ENCODE measurements around the gene ERICH3.

DNA sequence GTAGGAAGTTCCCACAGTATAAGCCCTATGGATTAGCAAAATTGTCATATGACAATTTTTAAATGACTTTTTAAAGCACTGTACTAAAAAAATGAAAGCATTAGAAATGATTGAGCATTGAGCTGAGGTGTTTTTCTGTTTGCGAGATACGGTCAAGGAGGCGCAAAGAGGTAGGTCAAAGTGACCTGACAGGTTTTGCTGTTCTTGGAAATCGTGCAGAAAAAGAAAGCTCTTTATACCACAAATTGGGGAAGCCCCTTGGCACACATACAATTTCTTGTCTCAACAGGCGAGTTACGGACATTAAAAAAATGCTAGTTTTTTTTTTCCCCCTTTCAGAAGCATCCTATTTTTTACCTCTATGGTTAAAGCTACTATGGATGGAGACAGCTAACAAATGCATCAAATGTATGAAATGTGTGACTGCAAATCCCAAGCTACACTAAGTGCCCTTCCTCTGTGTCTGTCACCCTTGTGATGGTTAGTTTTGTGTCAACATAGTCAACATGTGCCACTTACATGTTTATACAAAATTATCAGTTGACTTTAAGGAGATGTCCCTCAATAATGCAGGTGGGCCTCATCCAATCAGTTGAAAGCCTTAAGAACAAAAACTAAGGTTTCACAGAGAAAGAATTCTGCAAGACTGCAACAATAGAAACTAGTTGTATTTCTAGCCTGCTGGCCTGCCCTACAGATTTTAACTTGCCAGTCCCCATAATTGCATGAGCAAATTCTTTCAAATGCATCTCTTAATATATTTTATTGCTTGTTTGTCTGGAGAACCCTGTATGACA, 30.0 kb upstream of the ERICH3 start:
- TF ChIP-seq POLR2AphosphoS5 (IDR thresholded peaks at IDR 0.05; ENCODE audit: borderline replicate concordance, low read depth, low read length) (no peak), EZH2 (IDR thresholded peaks at IDR 0.05) (no peak), FOXP2 (optimal IDR thresholded peaks at IDR 0.05; ENCODE audit: control extremely low read depth, extremely low read length, insufficient read depth) (no peak)

Data from SK-N-MC (cell line).